GM18499 (cell line): ENCODE measurements around the gene OR5B21.

Experiments
- ATAC-seq: cut with Tn5 transposase; IDR thresholded peaks from one replicate; pipeline ENCODE4 v1.9.1; 2021; ENCODE audit warnings: moderate number of reproducible peaks; ENCODE audit not compliant: insufficient read depth, unreplicated experiment

The OR5B21 gene

GRCh38 chr11:58495906-58496305 is 12.0 kb downstream of the OR5B21 start:
- ATAC-seq = no peak

- ATAC-seq = no peak
Measured at GRCh38 chr11:58494101-58494500, 13.8 kb downstream of the OR5B21 start.

DNA sequence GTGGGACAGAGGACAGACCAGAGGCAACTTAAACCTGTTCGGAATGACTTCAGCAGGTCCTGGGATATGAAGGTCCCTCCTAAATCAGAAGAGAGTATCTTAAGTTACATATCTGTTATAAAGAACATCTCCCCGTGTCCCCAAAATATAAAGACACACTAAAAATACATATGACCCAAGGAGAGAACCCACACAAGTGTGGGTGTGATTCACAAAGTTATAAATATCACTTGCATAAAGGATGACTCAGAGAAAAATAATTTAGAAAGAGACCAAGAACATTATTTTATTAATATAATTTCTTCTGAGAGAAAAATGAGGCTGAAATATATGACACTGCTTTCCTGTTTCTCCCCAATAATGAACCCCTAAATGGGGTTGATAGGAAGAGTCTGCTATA is 14.2 kb downstream of the OR5B21 start:
- no peak for ATAC-seq

GRCh38 chr11:58490827-58491226 is 17.1 kb downstream of the OR5B21 start:
- ATAC-seq = no peak

DNA sequence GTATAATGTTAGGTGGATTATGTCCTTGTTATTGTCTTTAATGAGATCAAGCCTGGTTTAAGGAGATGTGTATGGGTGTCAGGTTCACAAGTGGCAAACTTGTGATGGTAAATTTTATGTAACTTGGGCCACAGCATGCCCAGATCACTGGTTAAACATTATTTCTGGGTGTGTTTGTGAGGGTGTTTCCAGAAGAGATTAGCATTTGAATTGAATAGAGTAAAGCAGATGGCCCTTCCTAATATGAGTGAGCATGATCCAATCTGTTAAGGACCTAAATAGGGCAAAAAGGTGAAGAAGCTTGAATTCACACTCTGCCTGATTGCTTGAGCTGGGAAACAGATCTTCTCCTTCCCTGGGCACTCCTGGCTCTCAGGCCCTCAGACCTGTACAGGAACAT is 20.7 kb downstream of the OR5B21 start:
- no peak for ATAC-seq

DNA sequence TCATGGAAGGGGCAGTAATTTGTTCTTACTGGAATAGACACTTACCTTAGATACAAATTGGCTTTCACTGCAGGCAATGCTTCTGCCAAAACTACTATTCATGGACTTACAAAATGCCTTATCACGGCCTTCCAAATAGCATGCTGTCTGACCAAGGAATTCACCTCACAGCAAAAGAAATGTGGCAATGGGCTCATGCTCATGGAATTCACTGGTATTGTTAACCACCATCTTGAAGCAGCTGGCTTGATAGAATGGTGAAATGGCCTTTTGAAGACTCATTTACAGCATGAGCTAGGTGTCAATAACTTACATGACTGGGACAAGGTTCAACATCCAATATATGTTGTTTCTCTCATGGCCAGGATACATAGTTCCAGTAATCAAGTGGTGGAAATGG is 21.9 kb downstream of the OR5B21 start:
- ATAC-seq = no peak

DNA sequence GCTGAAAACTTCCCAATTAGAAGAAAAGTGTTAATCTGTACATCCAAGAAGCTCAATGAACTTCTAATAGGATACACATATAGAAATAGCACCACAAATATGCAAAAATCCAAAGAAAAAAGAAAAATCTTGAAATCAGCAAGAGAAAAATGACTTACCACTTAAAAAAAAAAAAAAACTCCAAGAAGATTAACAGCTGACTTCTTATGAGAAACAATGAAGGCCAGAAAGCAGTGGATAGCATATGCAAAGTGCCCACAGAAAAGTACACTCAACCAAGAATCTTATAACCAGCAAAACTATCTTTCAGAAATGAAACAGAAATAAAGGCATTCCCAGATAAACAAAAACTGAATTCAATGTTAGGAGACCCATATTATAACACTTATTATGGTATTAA is 36.0 kb downstream of the OR5B21 start:
- no peak for ATAC-seq

- ATAC-seq = no peak
Measured at GRCh38 chr11:58466293-58466692, 41.6 kb downstream of the OR5B21 start.

DNA sequence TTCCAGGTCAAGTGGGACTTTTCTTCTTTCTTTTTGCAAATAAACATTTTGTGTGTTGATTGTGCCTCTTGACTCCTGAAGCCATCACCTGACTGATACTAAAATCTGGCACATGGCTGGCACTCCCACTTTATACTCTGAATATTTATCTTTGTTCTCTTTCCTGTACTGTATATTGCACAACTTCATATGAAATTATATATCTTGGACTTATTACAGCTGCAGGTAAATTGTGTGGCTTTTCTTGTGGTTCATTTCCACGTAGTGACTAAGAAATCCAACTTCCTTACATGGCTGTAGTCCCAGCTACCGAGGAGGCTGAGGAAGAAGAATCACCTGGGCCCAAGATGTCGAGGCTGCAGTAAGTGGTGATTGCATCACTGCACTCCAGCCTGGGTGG is 42.2 kb downstream of the OR5B21 start:
- no peak for ATAC-seq
